Suprapubic skin (tissue), 4 donors: Measurements from ENCODE around the gene RFFL.

ENCODE experiments used
- EP300 ChIP-seq: sonication (generic); formaldehyde crosslinking; IDR thresholded peaks from one replicate; pipeline ENCODE4 v1.6.1; 2017; ENCODE audit warnings: antibody characterized with exemption
- POLR2A ChIP-seq, 2 donors: fragments of 450-650 bp; IDR thresholded peaks; one replicate each; pipeline ENCODE4 v1.6.1; 2017; ENCODE audit warnings: antibody characterized with exemption in 2 of 2, mild to moderate bottlenecking in 2 of 2, moderate library complexity in 2 of 2
- POLR2AphosphoS5 ChIP-seq, 3 donors: sonication (generic); formaldehyde crosslinking; IDR thresholded peaks; one replicate each; pipeline ENCODE4 v1.6.1; 2017; ENCODE audit warnings: antibody characterized with exemption in 3 of 3
- TF ChIP-seq, protein P1 (sequence below), 2 donors: fragments of 200-600 bp in 1 of 2; fragments of 450-650 bp in 1 of 2; sonication (generic) in 1 of 2; IDR thresholded peaks; one replicate each; pipeline ENCODE4 v1.5.1; 2016 to 2019; ENCODE audit warnings: antibody characterized with exemption in 2 of 2, mild to moderate bottlenecking in 1 of 2, moderate library complexity in 1 of 2

- TF ChIP-seq EP300 (no peak), POLR2AphosphoS5 (IDR thresholded peaks at IDR 0.05) (no peak), POLR2A (IDR thresholded peaks at IDR 0.05) (no peak)
- TF ChIP-seq, protein P1, sequence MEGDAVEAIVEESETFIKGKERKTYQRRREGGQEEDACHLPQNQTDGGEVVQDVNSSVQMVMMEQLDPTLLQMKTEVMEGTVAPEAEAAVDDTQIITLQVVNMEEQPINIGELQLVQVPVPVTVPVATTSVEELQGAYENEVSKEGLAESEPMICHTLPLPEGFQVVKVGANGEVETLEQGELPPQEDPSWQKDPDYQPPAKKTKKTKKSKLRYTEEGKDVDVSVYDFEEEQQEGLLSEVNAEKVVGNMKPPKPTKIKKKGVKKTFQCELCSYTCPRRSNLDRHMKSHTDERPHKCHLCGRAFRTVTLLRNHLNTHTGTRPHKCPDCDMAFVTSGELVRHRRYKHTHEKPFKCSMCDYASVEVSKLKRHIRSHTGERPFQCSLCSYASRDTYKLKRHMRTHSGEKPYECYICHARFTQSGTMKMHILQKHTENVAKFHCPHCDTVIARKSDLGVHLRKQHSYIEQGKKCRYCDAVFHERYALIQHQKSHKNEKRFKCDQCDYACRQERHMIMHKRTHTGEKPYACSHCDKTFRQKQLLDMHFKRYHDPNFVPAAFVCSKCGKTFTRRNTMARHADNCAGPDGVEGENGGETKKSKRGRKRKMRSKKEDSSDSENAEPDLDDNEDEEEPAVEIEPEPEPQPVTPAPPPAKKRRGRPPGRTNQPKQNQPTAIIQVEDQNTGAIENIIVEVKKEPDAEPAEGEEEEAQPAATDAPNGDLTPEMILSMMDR (IDR thresholded peaks at IDR 0.05), result no peak
These were observed 5.8 kb upstream of the RFFL start for GRCh38 chr17:35069311-35069710.
